Activated CD4-positive, alpha-beta T cell treated with anti-CD3 and anti-CD28 coated beads for 4 hours (primary cell): ENCODE measurements around the gene AMT.
A peak's percentile ranks its signal among the peaks of the same experiment; 100 is the strongest.

Source experiments
- DNase-seq, 2 donors: peaks; one replicate each; pipeline ENCODE4 v3.0.0-alpha.2; 2020

The AMT gene

DNA sequence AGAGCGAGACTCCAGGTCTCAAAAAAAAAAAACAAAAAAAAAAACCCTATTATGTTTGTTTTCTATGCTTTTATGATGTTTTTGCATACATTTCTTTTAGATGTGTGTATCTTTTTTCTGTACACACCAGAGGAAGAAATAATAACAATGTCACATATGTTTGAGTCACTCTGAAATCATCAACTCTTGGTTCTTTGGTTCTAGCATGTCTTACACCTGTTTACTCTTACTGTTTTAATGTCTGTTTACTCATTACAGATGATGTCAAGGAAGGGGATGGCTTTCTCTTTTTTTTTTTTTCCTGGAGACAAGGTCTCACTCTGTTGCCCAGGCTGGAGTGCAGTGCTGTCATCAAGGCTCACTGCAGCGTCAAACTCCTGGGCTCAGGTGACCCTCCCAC is 34.6 kb downstream of the AMT start:
- DNase-seq, result no peak

DNA sequence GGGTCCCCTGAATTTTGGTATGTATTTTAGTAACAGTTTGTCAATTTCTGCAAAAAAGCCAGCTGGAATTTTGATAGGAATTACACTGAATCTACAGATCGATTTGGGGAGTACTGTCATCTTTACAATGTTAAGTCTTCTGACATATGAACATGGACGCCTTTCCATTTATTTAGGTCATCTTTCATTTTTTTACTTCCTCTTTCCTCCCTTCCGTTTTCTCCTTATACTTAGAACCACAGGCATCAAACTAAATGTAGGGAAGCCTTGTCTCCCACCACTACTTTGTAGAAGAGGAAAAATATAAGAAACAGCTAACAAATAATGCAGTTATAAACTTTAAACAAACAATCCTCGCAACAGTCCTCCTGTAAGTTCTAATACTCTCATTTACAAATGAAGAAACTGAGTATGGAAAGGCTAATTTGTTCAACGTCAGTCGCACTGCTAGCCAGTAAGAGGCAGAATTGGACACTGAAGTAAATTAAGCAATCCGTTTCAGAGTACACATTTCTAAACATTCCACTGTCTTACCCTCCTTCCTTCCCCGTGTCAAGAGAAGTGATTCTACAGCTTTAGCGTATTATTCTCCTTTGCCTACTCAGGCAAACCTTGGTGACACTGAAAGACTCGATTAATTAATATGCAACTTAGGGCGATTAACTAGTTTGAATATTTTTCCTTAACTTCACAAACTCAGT is 36.1 kb downstream of the AMT start:
- no peak for DNase-seq

DNA sequence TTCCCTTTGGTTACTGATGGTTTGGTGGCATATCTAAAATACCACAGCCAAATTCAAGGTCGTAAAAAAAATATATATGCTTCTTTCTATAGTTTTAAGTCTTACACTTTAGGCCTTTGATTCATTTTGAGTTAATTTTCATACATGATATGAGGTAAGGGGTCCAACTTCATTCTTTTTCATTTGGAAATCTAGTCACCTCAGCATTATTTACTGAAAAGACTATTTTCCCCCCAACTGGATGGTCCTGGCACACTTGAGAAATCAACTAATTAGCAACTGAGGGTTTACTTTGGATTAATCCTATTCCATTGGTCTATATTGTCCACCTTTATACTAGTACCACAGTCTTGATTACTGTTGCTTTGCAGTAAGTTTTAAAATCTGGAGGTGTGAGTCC is 36.7 kb downstream of the AMT start:
- no peak for DNase-seq

DNA sequence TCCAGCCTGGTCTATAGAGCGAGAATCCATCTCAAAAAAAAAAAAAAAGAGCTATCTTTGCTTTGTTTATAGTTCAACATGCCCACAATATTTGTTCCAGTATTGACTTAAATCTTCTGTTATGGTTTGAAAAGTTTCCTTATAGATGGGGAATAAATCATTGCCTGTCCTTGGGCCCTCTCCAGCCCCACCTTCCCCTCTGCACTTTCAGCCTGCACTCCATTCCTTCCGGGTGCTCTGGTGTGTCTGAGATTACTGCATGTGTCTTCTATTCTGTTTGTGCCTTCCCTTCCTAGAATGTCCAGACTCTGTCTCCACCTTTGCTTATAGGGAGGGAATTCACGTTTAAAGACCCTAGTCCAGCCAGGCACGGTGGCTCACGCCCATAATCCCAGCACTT is 38.9 kb downstream of the AMT start:
- DNase-seq, result no peak

DNA sequence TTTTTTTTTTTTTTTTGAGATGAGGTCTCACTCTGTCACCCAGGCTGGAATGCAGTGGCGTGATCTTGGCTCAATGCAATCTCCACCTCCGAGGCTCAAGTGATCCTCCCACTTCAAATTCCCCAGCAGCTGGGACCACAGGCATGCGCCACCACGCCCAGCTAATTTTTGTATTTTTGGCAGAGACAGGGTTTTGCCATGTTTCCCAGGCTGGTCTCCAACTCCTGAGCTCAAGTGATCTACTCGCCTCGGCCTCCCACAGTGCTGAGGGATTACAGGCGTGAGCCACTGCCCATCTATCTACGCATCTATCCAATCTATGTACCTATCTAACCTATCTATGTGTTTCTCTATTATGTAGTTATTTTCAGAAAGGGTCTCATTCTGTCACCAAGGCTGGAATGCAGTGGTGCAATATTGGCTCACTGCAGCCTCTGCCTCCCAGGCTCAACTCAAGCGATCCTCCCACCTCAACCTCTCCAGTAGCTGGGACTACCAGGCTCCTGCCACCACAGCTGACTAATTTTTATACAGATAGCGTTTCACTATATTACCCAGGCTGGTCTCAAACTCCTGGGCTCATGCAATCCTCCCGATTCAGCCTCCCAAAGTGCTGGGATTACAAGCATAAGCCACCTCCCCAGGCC is 43.9 kb downstream of the AMT start:
- no peak for DNase-seq

DNA sequence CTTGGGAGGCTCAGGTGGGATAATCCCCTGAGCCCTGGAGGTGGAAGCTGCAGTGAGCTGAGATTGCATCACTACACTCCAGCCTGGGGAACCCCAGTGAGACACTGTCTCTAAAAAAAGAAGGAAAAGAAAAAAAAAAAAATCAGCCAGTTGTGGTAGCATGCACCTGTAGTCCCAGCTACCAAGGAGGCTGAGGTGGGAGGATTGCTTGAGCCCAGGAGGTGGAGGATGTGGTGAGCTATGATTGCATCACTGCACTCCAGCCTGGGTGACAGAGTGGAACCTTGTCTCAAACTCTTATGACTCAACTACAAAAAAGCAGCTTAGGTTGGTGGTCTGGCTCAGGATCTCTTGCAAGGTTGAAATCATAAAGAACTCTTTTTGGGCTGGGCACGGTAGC is 44.8 kb downstream of the AMT start:
- DNase-seq, result peak; percentile 56 to 60

DNA sequence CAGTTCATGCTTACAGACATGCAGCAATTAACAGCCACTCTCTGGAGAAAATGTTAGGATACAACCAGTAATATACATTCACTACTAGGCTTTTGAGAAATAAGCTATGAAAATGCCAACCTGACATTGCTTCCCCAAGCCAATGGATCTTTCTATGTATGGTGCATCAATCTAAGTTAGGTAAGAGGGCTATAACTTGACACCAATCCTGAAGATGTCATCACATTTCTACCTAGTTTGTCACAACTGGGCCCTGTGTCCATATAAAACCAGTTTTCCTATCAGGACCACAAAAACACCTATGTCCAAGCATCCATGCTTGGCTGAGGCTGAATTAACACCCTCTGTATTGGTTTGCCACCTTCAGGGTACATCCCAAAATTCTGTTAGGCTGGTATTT is 50.3 kb downstream of the AMT start:
- no peak for DNase-seq

DNA sequence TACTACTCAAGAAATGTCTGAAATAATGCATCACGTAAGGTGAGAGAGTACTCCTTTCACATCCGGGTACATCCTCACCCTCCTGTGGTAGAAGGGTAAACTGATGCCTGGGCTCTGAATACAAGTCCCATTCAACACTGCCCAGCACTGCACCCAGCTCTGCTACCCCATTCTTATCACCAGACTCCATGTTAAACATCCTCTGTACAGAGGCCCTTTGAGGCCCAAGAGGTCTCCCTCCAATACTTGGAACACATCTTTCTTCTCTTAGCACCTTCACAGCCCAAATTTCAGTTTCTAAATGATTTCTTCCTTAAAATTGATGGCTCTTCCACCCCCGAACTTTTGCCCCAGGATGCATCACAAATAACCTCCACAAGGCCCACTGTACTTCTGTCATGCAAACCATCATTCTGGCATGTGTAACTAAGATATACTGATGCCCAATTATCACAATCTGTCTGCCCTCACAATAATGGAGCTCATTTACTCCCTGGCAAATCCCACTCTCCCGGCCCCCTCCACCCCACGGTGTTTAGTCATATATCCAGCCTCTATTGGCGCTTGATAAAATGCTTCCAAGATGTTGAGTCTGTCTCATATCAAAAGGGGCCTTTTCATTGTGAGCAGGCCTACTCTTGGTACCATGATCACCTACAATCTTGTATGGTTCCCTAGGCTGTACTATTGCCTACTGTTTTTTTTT is 51.5 kb downstream of the AMT start:
- no peak for DNase-seq
